ENCODE results near the gene TTBK1. TPM values are rescaled to one million over a fixed set of nuclear protein-coding genes. Genes with fewer than 3 reads are reported as not detected.

The TTBK1 gene
- total RNA-seq, 6 donors from 2014 or later, result 0.06 to 0.20 (median 0.11) TPM; not detected in 2

- peak; percentile 88 to 97 for ATAC-seq (ENCODE audit: low FRiP score in 2 of 2)
- Histone ChIP-seq H3K9me3 (no peaks in the 10 kb centered on the region), H3K4me3 (peak within 1 kb of the TSS; percentile 49 to 85 (median 68)), H3K27me3 (no peaks in the 10 kb centered on the region), H3K27ac (peak within 1 kb of the TSS in 3 of 4 donors; percentile 52 to 76 (median 68)), H3K36me3 (peaks cover 0 to 2% (median 0%) of the 10 kb centered on the region in 4 donors), H3K4me1 (peaks cover 0 to 22% (median 13%) of the 10 kb centered on the region in 4 donors)
- TF ChIP-seq POLR2AphosphoS5 (IDR thresholded peaks at IDR 0.05) (peak in 1 of 2 donors; percentile 14), CTCF (IDR thresholded peaks at IDR 0.05) (peak; percentile 90 to 98 (median 98)), EP300 (IDR thresholded peaks at IDR 0.05) (no peak), POLR2A (IDR thresholded peaks at IDR 0.05) (peak in 1 of 4 donors; percentile 61)
- DNase-seq, result peak; percentile 77 to 97
- 7 to 24% methylated on average over 7 to 30 of the region's 82 CpGs for WGBS, 2 donors
These were observed 14.1 kb upstream of the TTBK1 start, which contains the start of gene DNPH1 for GRCh38 chr6:43228951-43229802. Gene DNPH1, minus strand, starts transcription at chr6:43229481. Its CDS starts 25 bp downstream, at chr6:43229456.

- Histone ChIP-seq H3K4me1 (peaks cover 0 to 16% (median 8%) of the 10 kb centered on the region in 4 donors), H3K36me3 (no peaks in the 10 kb centered on the region), H3K27me3 (no peaks in the 10 kb centered on the region), H3K4me3 (peak overlapping the region in 2 of 4 donors; percentile 72 to 85), H3K27ac (peak overlapping the region in 2 of 4 donors; percentile 68 to 76), H3K9me3 (no peaks in the 10 kb centered on the region)
- TF ChIP-seq POLR2AphosphoS5 (IDR thresholded peaks at IDR 0.05) (no peak), POLR2A (IDR thresholded peaks at IDR 0.05) (no peak), CTCF (IDR thresholded peaks at IDR 0.05) (no peak), EP300 (IDR thresholded peaks at IDR 0.05) (no peak)
- no peak for ATAC-seq (ENCODE audit: low FRiP score in 2 of 2)
- 83 to 85% methylated on average over 17 of the region's 17 CpGs for WGBS, 2 donors
- DNase-seq, result no peak
These were observed 13.3 kb upstream of the TTBK1 start for GRCh38 chr6:43229803-43230620.

- DNase-seq, result no peak
- 87 to 88% methylated on average over 4 of the region's 4 CpGs for WGBS, 2 donors
- Histone ChIP-seq H3K9me3 (no peaks in the 10 kb centered on the region), H3K36me3 (no peaks in the 10 kb centered on the region), H3K27me3 (no peaks in the 10 kb centered on the region), H3K4me1 (peaks cover 0 to 16% (median 8%) of the 10 kb centered on the region in 4 donors), H3K27ac (no peak overlapping the region), H3K4me3 (no peak overlapping the region)
- no peak for ATAC-seq (ENCODE audit: low FRiP score in 2 of 2)
- TF ChIP-seq CTCF (IDR thresholded peaks at IDR 0.05) (no peak), POLR2A (IDR thresholded peaks at IDR 0.05) (no peak), POLR2AphosphoS5 (IDR thresholded peaks at IDR 0.05) (no peak)
These were observed 12.2 kb upstream of the TTBK1 start for GRCh38 chr6:43231053-43231452.

- WGBS, 2 donors, result 65 to 68% methylated on average over 3 of the region's 3 CpGs
- no peak overlapping the region for H3K27ac ChIP-seq
- H3K9me3 ChIP-seq, result no peaks in the 10 kb centered on the region
- H3K4me1 ChIP-seq, result peaks cover 0 to 16% (median 8%) of the 10 kb centered on the region in 4 donors
- DNase-seq, result no peak
- H3K4me3 ChIP-seq, result no peak overlapping the region
- no peaks in the 10 kb centered on the region for H3K27me3 ChIP-seq
- no peaks in the 10 kb centered on the region for H3K36me3 ChIP-seq
- ATAC-seq (ENCODE audit: low FRiP score in 2 of 2), result no peak
- TF ChIP-seq EP300 (IDR thresholded peaks at IDR 0.05) (no peak), POLR2AphosphoS5 (IDR thresholded peaks at IDR 0.05) (no peak), POLR2A (IDR thresholded peaks at IDR 0.05) (no peak), CTCF (IDR thresholded peaks at IDR 0.05) (no peak)
These were observed 11.4 kb upstream of the TTBK1 start for GRCh38 chr6:43231735-43232450.

All from upper lobe of left lung (tissue), 6 donors.